ENCODE measurements around the gene DDX41.

Gene DDX41

DNA sequence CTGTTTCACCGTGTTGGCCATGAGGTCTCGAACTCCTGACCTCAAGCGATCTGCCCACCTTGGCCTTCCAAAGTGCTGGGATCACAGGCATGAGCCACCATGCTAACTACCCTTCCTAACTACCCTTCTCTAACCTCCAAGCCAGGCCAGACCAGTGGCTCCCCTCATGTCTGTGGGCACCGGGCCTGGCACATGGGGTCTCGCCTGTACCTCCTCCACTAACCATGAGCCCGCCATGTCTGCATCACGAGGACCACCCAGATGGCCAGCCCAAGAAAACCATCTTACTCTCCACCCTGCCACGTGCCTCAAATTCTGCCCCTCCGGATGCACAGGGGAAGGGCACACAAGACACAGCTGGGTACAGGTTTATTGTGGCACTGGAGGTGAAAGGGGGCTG, 33.7 kb downstream of the DDX41 start:
- DNase-seq, result no peak

DNA sequence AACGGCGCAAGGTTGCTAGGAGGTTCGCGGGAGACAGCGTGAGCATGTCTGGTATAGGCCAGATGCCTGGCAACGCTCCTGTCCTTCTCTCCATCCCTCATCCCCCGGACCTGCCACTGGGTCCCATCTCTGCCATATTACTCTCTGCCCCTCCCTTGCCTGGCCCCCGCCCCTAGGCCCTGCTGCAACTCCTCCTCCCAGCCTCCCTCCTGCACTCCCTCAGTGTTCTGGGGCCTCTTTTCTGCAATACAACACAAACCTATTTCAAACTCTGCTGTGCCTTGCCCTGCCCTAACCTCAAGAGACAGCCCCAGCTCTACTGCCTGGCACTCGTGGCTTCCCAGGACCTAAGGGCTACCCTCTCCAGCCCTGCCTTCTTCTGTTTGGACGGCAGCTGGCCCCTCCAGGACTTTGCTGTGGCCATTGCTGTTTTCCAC, 34.4 kb downstream of the DDX41 start:
- DNase-seq, result no peak

DNA sequence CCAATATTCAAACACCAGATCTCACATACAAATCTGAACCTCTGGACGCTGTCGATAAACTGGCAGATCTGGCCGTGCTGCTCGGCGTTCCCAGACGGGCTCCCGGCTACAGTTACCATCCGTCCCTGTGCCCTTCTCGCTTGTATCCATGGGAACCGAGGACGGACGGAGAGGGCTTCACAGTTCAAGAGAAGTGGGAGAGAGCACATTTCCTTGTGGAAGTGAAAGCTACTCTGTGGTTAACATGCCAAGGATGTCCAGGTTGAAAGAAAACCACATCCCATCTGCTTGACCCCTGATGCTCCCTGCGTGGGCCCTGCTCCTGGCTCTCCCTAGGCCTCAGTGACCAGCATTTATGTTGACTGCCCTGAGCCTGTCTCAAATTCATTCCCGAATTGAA, 37.0 kb downstream of the DDX41 start:
- no peak for DNase-seq

DNA sequence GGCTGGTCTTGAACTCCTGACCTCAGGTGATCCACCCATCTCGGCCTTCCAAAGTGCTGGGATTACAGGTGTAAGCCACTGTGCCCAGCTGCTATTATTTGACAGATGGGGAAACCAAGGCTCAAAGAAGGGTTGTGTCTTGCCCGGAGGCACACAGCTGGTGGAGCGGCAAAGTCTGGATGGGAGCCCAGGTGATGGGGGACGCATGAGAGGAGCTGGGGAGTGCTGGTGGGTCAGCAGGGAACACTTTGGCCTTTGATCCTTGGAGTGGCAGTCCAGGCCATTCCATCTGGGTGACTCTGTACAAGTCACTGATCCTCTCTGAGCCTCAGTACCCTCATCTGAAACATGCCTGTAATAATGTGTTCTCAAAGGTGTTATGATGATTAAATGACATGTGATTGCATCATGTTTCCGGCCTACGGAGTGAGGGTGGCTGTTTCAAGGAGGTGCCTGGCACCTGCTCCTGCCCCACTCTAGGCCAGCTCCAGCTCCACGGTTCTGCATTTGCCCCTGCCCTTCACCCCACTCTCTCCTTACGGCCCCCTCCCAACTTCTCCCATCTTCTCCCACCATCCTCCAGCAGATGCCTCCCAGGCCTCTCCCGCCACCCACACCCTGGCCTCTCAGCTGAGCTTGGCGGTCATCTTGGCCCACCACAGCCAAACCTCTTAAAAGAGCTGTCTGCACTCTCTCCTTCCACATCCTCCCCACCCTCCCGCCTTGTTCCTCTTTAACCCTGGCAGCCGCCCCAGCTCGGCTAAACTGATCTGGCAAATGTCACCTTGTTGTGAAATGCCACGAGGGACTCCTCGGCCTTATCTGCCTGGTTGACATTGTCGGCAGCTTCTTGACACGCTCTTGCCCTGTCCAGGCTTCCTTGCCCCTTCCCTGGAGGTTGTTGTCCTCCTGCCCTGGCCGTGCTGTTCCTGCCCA, 37.8 kb downstream of the DDX41 start:
- DNase-seq, result no peak

DNA sequence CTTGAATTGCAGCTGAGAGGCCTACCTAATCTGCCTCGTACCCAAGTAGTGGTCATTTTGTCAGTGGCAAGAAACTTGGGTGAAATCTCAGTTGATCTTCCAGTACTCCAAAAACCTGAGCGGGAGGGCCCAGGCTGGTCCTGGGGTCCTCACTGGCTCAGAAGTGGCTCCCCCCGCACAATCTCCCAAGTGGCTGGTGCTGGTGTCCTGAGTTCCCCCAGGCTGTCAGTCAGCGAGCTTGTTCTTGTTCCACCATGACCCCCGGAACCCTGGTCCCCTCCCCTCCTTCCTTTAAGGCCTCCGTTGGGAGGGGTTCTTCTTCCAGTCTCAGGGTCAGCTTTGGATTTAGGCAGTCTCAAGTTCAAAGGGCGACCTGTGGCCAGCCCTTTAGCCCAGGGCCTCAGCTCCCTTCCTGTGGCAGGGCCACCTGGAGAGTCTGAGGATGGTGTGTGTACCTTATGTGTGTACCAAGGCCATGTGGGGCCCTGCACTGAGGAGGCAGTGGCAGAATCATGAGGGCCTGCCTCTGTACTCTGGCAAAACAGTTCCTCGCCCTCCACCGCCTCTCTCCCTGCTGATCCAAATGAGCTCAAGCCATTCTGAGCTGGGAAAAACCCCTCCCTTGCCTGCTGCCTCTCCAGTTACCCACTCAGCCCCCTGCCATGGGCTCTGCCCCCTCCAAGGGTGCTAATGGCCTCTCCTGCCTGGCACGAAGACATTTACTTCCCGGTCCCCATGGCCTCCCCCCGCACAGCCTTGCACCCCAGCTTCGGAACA, 38.9 kb downstream of the DDX41 start:
- DNase-seq, result no peak

DNA sequence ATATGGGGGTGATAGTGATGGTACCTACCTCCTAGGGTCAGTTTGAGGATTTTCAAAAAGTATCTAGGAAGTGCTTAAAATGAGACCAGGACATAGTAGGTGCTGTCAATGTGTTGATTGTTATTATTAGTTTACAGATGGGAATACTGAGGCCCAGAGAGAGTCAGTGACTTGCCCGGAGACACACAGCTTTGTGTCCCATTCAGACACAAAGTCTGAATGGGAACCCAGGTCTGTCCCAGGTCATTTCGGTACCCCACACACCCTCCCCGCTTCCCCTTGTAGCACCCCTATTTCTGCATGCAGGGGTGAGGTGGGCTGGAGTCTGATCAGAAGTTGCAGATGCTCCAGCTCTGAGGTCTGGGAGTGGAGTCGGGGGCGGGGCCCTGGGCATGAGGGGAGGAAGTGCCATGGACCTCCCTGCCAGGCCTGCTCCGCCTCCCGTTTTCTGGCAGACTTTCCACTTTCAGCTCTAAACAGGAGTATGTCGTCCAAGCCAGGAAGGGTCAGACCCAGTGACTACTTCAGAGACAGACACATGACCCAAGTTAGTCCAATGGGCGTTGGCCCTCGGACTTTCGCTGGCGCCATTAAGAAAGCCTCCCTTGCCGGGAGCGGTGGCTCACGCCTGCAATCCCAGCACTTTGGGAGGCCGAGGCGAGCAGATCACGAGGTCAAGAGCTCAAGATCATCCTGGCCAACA, 40.1 kb downstream of the DDX41 start:
- no peak for DNase-seq

DNA sequence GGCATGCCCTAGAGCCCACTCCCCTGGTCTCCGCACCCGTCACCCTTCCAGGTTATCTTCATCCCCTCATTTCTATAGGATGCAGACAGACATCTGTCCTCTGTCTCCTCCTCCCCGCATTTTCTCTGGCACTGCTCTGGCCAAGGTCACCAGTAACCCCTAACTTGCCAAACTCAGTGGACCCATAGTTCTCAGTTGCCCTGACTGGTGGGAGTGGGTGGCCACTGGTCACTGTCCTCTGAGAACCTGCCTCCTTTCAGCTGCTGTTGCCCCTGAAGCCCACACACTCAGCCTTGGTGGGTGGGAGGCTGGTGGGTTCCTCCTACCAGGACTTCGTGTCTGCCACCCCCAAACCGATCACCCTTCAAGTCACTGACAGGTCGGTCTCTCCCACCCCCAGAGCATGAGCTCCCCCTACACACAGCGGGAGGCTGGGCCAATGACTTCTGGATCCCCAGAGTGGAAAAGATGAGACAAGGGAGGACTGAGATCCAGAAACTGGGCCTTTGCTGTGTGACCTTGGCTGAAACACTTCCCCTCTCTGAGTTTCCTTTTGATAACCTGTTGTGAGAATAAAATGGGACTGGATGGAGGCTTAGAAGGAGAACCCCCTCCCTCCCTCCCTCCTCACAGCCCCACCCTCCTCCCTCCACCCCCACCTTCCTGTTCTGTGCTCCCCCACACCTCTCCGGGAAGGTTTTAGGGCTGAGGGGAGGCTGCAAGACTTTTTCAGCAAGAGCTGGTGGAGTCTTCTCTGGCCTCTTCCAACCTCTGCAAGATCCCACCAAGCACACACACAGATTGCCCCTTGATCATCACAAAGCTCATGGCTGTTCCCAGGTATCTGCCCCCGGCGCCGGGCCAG, 41.0 kb downstream of the DDX41 start:
- DNase-seq, result no peak

DNA sequence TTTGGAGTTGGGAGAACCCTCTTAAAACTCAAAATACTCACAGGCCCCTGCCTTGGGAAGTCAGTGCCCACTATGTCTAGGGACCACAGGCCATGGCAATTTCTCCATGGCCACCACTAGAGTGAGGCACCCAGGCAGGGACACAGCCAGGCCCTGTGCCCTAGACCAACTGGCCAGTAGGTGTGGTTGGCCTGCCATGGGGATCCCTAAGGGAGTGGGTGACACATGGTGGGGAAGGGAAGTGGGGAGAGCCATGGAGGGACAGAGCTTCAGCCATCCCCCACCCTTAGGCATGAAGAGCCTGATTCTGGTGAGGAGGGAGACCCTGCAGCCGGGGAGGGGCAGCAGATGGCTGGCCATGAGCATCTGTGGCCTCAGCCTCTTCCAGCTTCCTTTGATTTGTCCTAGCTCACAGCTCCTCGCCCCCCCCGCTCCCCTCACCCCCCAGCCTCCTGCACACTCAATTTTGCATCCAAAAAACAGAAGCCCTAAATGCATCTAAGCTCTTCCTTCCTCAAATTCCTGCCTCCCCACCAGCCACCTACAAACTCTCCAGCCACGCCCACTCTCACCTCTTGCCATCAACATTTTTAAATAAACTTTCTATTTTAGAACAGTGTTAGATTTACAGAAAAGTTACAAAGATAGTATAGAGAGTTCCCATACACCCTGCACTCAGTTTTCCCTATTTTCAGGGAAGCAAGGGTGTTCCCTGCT, 41.8 kb downstream of the DDX41 start:
- DNase-seq, result no peak

DNA sequence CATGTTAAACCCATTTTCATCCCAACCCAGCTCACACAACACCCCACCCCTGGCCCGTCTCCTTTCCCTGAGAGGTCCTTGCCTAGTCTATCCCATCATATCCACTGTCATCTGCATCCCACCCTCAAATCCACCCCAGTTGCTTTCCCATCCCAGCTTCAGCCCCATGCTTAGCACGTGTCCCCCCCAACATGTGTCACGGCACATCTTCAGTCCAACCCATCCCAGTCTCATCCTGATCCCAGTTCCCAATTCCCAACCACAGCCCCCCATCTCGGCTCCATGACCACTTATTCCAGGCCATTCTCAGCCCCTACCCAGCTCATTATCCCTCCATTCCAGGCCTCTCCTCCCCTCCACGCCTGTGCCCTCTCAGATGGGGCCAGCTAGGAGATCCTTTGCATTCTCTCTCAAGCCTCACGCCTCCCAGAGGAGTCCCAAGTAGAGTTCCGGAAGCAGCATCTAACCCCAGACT, 42.7 kb downstream of the DDX41 start:
- DNase-seq, result no peak

DNA sequence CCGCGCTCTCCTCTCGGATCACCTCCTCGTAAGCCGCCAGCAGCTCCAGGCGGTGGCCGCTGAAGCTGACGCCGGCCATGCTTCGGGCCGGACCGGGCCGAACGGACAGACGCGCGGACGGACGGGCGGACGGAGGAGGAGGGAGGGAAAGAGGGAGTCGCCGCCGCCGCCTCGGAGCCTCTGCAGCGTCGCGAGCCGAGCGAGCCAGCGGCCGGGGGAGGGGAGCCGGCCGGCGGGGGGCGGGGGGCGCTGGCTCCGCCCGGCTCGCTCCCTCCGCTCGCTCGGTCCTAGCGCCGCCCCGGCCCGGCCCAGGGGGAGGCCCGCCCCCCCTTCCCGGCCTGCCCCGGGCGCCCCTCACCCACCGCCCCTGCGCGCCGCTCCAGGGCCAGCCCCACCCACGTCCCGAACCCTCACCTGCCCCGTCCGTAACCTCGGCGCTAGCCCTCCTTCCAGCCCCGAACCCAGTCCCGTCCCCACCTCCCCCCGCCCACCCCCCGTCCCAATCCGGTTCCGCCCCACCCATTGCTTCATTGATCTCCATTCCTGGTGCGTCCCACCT, 43.2 kb downstream of the DDX41 start, which contains the start of gene DBN1:
TSS of gene DBN1 (minus strand) at position 192 of the 559 bp plus-strand sequence. CDS start at position 79, 113 bp downstream.
- no peak for DNase-seq

DNA sequence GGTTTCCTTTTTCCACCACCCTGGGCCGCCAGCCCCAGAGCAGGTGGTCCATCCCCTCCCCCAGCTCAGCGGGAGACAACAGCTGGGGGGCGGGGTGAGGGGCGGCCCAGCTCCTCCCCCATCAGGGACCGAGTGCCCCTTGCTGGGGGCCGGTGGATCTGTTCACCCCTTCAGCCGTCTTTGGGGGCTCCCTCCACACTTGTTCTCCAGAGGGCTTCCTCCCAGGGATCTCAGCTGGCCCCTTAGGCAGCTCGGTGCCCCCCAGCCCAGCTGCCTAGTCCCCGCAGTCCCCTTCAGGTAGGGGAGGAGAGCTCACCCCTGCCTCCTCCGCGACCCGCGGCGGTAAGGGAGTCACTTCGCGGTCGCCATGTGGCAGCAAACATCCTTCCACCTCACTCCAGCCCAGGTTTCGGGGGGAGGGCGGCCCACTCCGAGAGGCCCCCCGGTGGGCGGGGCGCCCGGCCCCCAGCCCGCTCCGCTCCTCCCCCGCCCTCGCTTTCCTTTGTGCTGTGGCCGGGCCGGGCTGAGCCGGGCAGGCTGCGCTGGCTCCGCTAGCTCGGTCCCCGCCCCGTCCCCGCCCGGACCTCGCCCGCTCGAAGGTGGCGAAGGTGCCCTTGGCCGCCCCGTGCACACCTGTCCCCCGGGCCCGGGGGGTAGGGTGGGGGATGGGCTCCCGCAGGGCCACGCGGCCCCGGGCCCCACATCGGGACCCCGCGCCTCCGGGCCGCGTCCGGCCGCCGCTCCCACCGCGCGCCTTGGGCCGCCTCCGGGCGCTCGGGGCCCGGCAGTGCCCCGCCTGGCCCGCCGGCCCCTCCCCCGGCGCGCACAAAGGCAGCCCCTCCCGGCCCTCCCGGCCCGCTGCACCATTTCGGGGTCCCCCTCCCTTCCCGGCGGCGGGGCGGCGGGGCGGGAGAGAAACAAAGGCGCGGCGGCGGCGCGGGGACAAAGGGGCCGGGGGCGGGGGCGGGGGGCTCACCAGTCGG, 44.0 kb downstream of the DDX41 start:
- peak; percentile 50 for DNase-seq

DNA sequence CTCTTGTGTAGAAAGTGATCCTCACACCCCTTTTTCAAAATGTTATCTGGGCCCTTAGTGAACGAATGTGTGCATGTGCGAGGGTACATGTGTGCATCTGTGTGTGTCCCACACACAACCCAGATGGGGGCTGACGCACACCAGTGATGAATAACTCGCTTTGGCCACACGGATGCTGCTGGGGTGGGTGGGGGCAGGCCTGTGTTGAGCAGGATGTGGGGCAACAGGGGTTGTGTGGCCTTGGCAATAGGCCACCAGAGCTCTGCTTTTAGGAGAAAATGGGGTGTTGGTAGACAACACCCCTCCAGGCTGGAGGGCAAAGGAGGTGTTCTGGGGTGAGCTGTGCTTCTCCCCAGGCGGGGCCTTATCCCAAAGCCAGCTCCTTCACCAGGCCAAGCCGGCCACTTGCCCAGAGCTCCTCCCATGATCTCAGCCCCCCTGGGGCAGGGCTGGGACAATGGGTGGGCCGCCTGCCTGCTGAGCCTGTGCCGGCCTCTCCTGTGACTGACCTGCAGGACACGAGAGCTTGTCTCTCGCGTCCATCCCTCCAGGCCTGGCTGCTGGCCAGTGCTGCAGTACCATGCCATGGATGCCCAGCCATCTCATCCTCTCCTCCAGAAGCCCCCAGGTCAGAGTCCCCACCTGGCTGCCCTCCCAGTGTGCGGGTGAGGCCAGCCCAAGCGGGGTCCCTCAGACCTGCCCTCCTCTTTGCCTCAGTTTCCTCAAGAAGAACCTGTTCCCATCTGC, 45.0 kb downstream of the DDX41 start:
- DNase-seq, result no peak

DNA sequence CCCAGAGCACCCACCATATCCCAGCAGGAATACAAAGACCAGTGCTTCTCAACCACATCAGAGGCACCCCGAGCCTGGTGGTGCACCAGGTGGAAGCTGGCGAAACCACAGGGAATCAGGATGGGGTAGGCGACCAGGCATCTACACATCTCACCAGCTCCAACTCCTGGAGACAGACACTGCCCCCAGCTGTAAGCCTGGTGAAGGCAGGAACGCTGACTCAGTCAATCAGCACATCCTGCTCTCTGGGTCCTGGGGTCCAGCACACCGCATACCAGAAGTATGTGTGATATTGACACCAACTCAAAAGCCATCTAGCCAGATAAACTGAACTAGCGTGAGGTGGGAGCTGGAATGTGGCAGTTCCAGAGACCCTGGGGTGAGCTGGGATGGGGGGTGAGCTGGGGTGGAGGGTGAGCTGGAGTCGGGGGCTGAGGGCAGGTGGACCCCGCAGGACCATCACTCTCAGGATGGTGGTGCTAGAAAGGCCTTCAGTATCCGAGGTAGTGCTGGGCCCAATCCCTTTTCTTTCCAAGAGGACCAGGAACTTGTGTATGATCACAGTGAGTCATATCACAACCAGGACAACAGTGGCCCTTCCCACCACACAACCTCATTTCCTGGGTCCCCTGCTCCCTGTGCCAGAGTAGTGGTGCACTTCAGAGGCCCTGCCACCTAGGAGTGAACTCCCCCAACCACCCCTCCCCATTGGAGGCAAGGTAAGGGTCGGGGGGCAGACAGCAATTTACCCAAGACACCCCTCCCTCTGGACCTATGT, 45.8 kb downstream of the DDX41 start:
- DNase-seq, result no peak

DNA sequence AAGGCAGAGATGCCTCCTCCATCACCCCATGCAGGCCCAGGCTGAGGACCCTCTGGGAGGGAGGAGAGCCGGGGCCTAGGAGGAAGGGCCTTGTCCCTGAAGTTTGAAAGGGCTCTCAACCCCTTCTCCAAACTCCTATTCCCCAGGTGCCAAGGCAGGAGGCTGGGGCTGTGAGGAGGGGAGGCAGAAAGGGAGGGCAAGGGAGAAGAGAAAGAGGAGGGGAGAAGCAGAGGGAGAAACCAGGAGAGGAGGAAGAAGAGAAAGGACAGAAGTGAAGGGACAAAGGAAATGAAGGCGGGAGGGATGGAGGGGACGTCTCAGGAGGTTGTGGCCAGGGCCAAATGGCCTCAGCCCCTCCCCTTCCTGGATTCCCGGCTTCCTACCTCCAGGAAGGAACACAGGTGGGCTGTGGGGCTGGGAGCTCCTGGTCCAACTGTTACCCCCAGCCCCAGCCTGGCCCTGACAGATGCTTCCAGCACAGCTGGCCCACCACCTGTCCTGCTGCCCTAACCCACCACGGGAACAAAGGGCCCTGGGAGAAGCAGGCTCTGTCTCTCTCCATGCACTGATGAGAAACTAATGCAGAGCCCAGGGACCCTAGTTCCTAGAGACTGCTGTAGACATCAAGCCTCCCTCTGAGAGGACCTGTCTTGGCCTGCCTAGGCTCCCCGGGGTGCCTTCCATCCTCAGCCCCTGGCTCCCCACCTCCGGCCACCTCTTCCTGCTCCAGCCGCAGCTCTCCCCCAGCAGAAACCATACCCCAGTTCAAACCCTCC, 46.8 kb downstream of the DDX41 start:
- no peak for DNase-seq

DNA sequence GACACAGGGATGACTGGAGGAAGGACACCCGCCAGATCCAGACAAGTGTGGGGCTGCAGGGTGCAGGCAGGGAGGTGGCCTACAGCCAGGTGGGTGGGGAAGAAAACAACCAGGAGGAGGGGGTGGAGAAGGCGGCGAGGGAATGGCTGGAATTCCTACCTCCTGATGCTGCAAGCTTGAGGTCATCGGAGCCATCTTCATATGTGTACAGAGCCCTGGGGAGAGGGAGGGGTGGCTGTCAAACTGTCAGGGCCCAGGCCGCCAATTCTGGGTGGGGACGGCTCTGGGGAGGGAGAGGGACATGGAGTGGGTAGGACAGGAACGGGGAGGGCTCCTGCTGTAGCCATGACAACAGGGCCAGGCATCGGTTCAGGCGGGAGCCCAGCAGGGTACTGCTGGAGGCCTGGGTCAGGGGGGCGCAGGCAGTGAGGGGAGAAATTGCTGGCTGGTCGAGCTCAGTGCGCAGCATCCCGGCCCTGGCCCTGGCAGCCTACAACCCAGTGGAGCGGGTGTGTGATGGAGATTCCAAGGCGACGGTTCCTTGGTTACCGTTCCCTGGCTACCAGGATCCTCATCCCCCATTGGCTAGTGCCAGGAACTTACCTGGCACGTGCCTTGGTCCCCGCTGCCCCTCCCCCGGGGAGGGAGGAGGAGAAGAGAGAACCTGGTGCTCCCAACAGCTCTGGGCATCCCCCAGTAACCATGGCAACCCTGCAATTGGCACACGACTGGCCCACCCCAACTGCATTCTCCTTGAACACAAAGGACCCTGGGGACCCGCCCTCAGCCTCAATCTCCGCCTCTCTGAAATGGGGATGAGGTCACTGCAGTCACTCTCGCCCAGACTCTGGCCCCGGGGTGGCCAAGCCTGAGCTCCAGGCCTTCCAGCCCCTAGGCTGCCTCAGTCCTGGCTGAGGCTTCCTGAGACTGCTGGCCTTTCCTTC, 47.8 kb downstream of the DDX41 start:
- no peak for DNase-seq

DNA sequence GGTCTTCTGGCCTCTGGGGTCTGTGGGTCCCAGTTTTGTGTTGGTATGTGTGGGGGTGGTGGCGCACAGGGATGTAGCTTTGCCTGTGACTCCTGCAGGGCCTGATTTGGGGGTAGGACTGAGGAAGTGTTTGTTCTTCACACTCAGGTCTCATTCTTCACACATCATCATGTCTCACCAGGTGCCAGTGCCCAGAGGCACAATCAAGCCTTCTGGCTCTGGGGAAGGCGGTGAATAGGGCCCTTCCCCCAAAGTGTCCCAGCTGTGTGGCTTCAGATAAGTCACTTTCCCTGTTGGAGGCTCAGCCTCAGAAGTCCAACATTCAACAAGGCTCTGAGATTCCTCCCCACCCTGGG, 48.5 kb downstream of the DDX41 start:
- no peak for DNase-seq

Measured in activated gamma-delta T cell (primary cell).